SK-N-SH (cell line): ENCODE data around the gene ZSWIM5.

Source experiments
- CHD2 ChIP-seq: fragments of 150-350 bp; IDR thresholded peaks from 2 replicates; pipeline ENCODE4 v1.6.1; 2018; ENCODE audit warnings: low read length; ENCODE audit not compliant: partially characterized antibody
- CTCF ChIP-seq: fragments of 200-600 bp; sonication (generic); IDR thresholded peaks from 2 replicates; pipeline ENCODE4 v1.6.1; 2017; ENCODE audit warnings: antibody characterized with exemption, mild to moderate bottlenecking, moderate library complexity
- EP300 ChIP-seq, 2 experiments: IDR thresholded peaks; 2 replicates each; pipeline versions ENCODE4 v1.4.0 to v1.6.1; 2012; ENCODE audit warnings: borderline replicate concordance in 1 of 2, low read depth in 1 of 2, low read length in 1 of 2
- FOXJ3 ChIP-seq: sonication (generic); formaldehyde crosslinking; IDR thresholded peaks from 2 replicates; pipeline ENCODE4 v1.5.1; 2020; ENCODE audit warnings: mild to moderate bottlenecking, missing genetic modification reagents
- GABPA ChIP-seq: IDR thresholded peaks from 2 replicates; pipeline ENCODE4 v1.4.0; 2012; ENCODE audit warnings: low read depth, mild to moderate bottlenecking
- JUND ChIP-seq: IDR thresholded peaks from 2 replicates; pipeline ENCODE4 v1.4.0; 2012
- MAX ChIP-seq: IDR thresholded peaks from 2 replicates; pipeline ENCODE4 v1.4.0; 2012; ENCODE audit warnings: low read depth
- POLR2AphosphoS5 ChIP-seq: IDR thresholded peaks from 2 replicates; pipeline ENCODE4 v1.6.1; 2012; ENCODE audit warnings: low read depth, low read length
- RAD21 ChIP-seq: IDR thresholded peaks from 2 replicates; pipeline ENCODE4 v1.6.1; 2012; ENCODE audit warnings: mild to moderate bottlenecking, low read length
- RFX5 ChIP-seq: IDR thresholded peaks from 2 replicates; pipeline ENCODE4 v1.6.1; 2012; ENCODE audit warnings: mild to moderate bottlenecking, improper control_type of control experiment, low read length
- SMC3 ChIP-seq: IDR thresholded peaks from 2 replicates; pipeline ENCODE4 v1.6.1; 2012; ENCODE audit warnings: low read depth, low read length, improper control_type of control experiment
- TAF1 ChIP-seq: IDR thresholded peaks from 2 replicates; pipeline ENCODE4 v1.6.1; 2012; ENCODE audit warnings: low read depth, mild to moderate bottlenecking, low read length, moderate library complexity, borderline replicate concordance
- USF1 ChIP-seq: IDR thresholded peaks from 2 replicates; pipeline ENCODE4 v1.4.0; 2012; ENCODE audit warnings: low read depth, borderline replicate concordance

GRCh38 chr1:45198185-45198584 is 8.2 kb downstream of the ZSWIM5 start:
- TF ChIP-seq GABPA (no peak), POLR2AphosphoS5 (no peak), CTCF (no peak), CHD2 (no peak), RAD21 (no peak), USF1 (no peak), FOXJ3 (no peak), MAX (no peak), RFX5 (no peak), JUND (no peak), EP300 (IDR thresholded peaks at IDR 0.05; ENCODE audit: borderline replicate concordance in 1 of 2, low read depth in 1 of 2, low read length in 1 of 2) (no peak), TAF1 (no peak), SMC3 (no peak)
